NB4 (cell line): ENCODE measurements around the gene TRAM2.

ENCODE experiments used
- POLR2A ChIP-seq: IDR thresholded peaks from 2 replicates; pipeline ENCODE4 v1.6.1; 2011; ENCODE audit warnings: mild to moderate bottlenecking; ENCODE audit not compliant: insufficient read length; ENCODE audit errors: extremely low read depth
- TF ChIP-seq, protein P1 (sequence below): IDR thresholded peaks from one replicate; pipeline ENCODE4 v1.5.1; 2012; ENCODE audit warnings: low read depth, low read length
- TF ChIP-seq, protein P2 (sequence below): IDR thresholded peaks from 2 replicates; pipeline ENCODE4 v1.6.1; 2011; ENCODE audit warnings: low read depth, low read length

DNA sequence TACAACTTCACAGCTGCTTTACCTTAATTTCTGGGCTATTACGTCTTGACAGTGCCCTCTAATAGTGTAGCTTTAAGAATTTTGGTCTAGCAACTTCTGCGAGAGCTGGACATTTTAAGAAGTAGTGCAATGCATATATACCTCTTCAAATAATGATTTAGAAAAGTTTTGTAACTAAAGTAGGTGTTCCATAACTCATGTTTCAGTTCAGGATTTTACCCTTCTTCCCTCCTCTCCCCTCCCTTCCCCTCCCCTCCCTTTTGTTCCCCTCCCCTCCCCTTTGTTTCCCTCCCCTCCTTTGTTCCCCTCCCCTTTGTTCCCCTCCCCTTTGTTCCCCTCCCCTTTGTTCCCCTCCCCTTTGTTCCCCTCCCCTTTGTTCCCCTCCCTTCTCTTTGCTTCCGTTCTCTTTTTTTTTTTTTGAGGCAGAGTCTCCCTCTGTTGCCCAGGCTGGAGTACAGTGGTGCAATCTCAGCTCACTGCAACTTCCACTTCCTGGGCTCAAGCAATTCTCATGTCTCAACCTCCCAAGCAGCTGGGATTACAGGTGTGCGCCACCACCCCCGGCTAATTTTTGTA is 28.8 kb upstream of the TRAM2 start:
- TF ChIP-seq, protein P1, sequence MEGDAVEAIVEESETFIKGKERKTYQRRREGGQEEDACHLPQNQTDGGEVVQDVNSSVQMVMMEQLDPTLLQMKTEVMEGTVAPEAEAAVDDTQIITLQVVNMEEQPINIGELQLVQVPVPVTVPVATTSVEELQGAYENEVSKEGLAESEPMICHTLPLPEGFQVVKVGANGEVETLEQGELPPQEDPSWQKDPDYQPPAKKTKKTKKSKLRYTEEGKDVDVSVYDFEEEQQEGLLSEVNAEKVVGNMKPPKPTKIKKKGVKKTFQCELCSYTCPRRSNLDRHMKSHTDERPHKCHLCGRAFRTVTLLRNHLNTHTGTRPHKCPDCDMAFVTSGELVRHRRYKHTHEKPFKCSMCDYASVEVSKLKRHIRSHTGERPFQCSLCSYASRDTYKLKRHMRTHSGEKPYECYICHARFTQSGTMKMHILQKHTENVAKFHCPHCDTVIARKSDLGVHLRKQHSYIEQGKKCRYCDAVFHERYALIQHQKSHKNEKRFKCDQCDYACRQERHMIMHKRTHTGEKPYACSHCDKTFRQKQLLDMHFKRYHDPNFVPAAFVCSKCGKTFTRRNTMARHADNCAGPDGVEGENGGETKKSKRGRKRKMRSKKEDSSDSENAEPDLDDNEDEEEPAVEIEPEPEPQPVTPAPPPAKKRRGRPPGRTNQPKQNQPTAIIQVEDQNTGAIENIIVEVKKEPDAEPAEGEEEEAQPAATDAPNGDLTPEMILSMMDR = no peak
- TF ChIP-seq, protein P2, sequence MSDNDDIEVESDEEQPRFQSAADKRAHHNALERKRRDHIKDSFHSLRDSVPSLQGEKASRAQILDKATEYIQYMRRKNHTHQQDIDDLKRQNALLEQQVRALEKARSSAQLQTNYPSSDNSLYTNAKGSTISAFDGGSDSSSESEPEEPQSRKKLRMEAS = no peak
- no peak for TF ChIP-seq POLR2A
